K562 (cell line): ENCODE data around the gene C10orf105. TPM values are rescaled to one million over a fixed set of nuclear protein-coding genes. Genes with fewer than 3 reads are reported as not detected.

Experiments used
- CCAR2 ChIP-seq: fragments of 200-400 bp; formaldehyde crosslinking; IDR thresholded peaks from 2 replicates; pipeline ENCODE4 v1.6.1; 2017; ENCODE audit warnings: mild to moderate bottlenecking, low read depth, low read length
- KDM1A ChIP-seq, 2 experiments: fragments of 450-650 bp; IDR thresholded peaks; 2 replicates each; pipeline ENCODE4 v1.6.1; 2016; ENCODE audit warnings: mild to moderate bottlenecking in 2 of 2
- POLR3G ChIP-seq: IDR thresholded peaks from 2 replicates; pipeline ENCODE4 v1.6.1; 2011; ENCODE audit not compliant: insufficient read length, insufficient replicate concordance; ENCODE audit errors: extremely low read depth
- RFX1 ChIP-seq: fragments of 450-650 bp; IDR thresholded peaks from 2 replicates; pipeline ENCODE4 v1.6.1; 2016; ENCODE audit warnings: mild to moderate bottlenecking, moderate library complexity
- SMC3 ChIP-seq: conservative IDR thresholded peaks from 2 replicates; pipeline ENCODE4 v1.6.1; 2011; ENCODE audit warnings: low read depth, low read length, improper control_type of control experiment; ENCODE audit not compliant: insufficient read depth
- ZFP30 ChIP-seq: fragments of 250-450 bp; sonication (Bioruptor Pico); IDR thresholded peaks from 2 replicates; pipeline ENCODE4 v1.8.0; 2022; ENCODE audit warnings: moderate library complexity, mild to moderate bottlenecking, inconsistent platforms, borderline replicate concordance
- ZNF140 ChIP-seq: fragments of 250-450 bp; sonication (Bioruptor Pico); IDR thresholded peaks from 2 replicates; pipeline ENCODE4 v1.8.0; 2021; ENCODE audit warnings: moderate library complexity, mild to moderate bottlenecking, inconsistent platforms
- polyA plus RNA-seq, 8 experiments: library from polyadenylated mRNA; depleted of rRNA in 4 of 8; stranded (reverse) in 5 of 8; unstranded in 3 of 8; fragments of >200 nt; fragmentation: Nextera tagmentation in 2 of 8; fragmentation: Illumina TruSeq in 1 of 8; extraction: Ambion mirVana in 2 of 8; extraction: Trizol in 1 of 8; gene quantifications; 2 replicates each; pipeline versions ENCODE4 v1.2.1 to v1.2.3, GENCODE V29; 2011 to 2014; ENCODE audit warnings: inconsistent platforms in 1 of 8, missing spikeins in 1 of 8
- total RNA-seq, 7 experiments: library from RNA; depleted of rRNA in 6 of 7; stranded (reverse); fragments of >200 nt in 6 of 7; fragmentation: Illumina TruSeq in 2 of 7; extraction: Trizol in 2 of 7; gene quantifications; 2 replicates each; pipeline versions ENCODE4 v1.2.1 to v1.2.3, GENCODE V29; 2011 to 2021; ENCODE audit warnings: low replicate concordance in 1 of 7
- TF ChIP-seq, protein P1 (sequence below): fragments of 450-650 bp; formaldehyde crosslinking; IDR thresholded peaks from 2 replicates; pipeline ENCODE4 v1.4.0; 2020; ENCODE audit warnings: mild to moderate bottlenecking, moderate library complexity
- TF ChIP-seq, protein P2 (sequence below): fragments of 250-450 bp; sonication (Bioruptor Pico); IDR thresholded peaks from 2 replicates; pipeline ENCODE4 v1.5.0; 2022; ENCODE audit warnings: mild to moderate bottlenecking

The C10orf105 gene
- total and polyA plus RNA-seq, 9 of the 15 experiments (the other 6 are each of a cell fraction or from before 2014, with no cell fraction given): 0.03 to 0.25 (median 0.04) TPM; not detected in 3

DNA sequence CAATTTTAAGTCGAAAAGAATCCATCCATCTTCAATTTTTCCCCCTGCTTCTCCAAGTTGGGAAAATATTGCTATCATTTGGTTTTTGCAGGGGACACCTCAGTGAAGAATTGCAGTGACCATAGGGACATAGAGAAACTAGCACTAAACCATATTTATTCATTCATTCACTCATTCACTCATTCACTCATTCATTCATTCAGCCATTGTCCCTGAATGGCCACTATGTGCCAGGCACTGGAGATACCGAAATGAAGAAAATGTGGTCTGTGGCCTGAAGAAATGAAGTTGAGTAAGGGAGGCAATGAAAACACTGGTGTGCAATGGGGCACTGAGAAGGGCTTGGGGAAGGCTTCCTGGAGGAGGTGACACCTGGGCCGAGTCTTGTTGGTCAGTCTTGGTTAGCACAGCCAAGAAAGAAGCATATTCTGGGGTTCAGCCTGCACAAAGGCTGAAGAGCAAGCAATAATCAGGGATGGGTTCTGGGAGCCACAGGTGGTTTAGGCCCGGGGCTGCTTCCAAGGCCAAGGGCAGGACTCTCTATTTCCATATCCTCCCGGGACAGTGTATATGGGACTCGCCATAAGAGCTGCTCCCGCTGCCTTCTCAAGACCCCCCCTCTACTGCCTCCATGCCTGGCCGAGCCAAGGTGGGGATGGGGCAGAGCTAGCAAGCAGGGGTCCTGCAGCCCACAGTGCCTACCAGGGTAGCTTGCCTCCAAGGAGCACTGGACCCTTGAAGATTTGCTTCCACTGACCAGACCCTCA is 25.5 kb upstream of the C10orf105 start (continued):
- peak in 1 of 2 experiments; percentile 47; a peak in 2 of 4 replicates for TF ChIP-seq KDM1A (IDR thresholded peaks at IDR 0.05)
- TF ChIP-seq SMC3: no peak
- no peak for TF ChIP-seq ZFP30 (CRISPR knock-in tag)
- no peak for TF ChIP-seq CCAR2
- no peak for TF ChIP-seq RFX1
- TF ChIP-seq POLR3G: no peak
- TF ChIP-seq, protein P1, sequence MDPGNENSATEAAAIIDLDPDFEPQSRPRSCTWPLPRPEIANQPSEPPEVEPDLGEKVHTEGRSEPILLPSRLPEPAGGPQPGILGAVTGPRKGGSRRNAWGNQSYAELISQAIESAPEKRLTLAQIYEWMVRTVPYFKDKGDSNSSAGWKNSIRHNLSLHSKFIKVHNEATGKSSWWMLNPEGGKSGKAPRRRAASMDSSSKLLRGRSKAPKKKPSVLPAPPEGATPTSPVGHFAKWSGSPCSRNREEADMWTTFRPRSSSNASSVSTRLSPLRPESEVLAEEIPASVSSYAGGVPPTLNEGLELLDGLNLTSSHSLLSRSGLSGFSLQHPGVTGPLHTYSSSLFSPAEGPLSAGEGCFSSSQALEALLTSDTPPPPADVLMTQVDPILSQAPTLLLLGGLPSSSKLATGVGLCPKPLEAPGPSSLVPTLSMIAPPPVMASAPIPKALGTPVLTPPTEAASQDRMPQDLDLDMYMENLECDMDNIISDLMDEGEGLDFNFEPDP (CRISPR knock-in tag): no peak
- TF ChIP-seq, protein P2, sequence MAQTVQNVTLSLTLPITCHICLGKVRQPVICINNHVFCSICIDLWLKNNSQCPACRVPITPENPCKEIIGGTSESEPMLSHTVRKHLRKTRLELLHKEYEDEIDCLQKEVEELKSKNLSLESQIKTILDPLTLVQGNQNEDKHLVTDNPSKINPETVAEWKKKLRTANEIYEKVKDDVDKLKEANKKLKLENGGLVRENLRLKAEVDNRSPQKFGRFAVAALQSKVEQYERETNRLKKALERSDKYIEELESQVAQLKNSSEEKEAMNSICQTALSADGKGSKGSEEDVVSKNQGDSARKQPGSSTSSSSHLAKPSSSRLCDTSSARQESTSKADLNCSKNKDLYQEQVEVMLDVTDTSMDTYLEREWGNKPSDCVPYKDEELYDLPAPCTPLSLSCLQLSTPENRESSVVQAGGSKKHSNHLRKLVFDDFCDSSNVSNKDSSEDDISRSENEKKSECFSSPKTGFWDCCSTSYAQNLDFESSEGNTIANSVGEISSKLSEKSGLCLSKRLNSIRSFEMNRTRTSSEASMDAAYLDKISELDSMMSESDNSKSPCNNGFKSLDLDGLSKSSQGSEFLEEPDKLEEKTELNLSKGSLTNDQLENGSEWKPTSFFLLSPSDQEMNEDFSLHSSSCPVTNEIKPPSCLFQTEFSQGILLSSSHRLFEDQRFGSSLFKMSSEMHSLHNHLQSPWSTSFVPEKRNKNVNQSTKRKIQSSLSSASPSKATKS (CRISPR knock-in tag): no peak
- no peak for TF ChIP-seq ZNF140 (CRISPR knock-in tag)
